Measurements from ENCODE around the gene MTO1.

DNA sequence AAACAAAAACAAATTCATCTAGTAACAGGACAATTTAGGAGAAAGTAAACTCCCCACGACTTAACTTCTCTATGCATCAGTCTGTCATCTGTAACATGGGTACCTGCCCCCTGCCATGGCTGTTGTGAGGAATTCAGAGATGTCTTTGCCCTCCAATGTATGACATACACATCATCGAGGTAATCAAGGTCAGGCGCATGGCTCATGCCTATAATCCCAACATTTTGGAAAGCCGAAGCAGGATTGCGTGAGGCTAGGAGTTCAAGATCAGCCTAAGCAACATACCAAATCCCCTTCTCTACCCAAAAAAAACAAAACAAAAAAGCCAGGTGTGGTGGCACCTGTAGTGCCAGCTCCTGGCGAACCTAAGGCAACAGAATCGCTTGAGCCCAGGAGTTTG is 50.3 kb downstream of the MTO1 start:
- TF ChIP-seq, protein P1, sequence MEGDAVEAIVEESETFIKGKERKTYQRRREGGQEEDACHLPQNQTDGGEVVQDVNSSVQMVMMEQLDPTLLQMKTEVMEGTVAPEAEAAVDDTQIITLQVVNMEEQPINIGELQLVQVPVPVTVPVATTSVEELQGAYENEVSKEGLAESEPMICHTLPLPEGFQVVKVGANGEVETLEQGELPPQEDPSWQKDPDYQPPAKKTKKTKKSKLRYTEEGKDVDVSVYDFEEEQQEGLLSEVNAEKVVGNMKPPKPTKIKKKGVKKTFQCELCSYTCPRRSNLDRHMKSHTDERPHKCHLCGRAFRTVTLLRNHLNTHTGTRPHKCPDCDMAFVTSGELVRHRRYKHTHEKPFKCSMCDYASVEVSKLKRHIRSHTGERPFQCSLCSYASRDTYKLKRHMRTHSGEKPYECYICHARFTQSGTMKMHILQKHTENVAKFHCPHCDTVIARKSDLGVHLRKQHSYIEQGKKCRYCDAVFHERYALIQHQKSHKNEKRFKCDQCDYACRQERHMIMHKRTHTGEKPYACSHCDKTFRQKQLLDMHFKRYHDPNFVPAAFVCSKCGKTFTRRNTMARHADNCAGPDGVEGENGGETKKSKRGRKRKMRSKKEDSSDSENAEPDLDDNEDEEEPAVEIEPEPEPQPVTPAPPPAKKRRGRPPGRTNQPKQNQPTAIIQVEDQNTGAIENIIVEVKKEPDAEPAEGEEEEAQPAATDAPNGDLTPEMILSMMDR (IDR thresholded peaks at IDR 0.05): no peak
- TF ChIP-seq, protein P2, sequence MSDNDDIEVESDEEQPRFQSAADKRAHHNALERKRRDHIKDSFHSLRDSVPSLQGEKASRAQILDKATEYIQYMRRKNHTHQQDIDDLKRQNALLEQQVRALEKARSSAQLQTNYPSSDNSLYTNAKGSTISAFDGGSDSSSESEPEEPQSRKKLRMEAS (IDR thresholded peaks at IDR 0.05; ENCODE audit: low read depth): no peak
